GM21515 (cell line): Measurements from ENCODE around the gene OXER1.

Experiments
- ATAC-seq: cut with Tn5 transposase; IDR thresholded peaks from one replicate; pipeline ENCODE4 v1.9.1; 2021; ENCODE audit not compliant: unreplicated experiment

Gene OXER1

DNA sequence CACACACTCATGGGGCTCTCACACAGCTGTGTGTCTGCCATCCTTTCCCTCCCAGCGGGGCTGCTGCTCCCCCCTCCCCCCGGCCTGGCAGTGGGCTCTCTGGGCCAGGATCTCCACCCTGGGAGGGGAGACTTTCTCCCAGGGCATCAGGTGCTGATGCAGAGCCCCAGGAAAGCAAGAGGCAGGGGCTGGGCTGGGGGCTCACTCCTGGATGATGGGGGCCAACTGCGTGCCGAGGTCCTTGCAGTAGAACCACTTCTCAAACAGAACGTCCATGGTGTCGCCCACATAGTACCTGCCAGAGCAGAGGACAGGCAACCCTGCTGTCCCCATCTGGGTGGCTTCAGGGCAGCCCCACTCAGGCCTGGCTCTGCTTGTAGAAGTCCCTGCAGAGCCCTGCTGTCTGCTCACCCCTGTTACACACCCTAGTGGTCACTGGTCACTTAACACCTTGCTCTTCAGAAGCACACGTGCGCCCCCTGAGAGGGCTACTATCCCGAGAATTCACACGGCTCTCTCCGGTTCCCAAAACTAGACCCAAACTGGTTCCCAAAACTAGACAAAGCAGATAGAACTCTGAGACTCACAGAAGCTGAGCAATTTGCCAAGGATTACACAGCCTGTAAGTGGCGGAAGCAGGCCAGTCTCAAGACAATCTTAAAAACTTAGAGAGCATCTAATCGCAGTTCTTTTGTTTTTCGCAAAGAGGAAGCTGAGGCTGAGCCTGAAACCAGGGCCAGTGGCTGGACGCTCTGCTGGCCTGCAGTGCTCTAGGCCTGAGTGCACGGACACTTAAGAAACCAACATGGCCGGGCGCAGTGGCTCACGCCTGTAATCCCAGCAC, 6.6 kb upstream of the OXER1 start:
- no peak for ATAC-seq

DNA sequence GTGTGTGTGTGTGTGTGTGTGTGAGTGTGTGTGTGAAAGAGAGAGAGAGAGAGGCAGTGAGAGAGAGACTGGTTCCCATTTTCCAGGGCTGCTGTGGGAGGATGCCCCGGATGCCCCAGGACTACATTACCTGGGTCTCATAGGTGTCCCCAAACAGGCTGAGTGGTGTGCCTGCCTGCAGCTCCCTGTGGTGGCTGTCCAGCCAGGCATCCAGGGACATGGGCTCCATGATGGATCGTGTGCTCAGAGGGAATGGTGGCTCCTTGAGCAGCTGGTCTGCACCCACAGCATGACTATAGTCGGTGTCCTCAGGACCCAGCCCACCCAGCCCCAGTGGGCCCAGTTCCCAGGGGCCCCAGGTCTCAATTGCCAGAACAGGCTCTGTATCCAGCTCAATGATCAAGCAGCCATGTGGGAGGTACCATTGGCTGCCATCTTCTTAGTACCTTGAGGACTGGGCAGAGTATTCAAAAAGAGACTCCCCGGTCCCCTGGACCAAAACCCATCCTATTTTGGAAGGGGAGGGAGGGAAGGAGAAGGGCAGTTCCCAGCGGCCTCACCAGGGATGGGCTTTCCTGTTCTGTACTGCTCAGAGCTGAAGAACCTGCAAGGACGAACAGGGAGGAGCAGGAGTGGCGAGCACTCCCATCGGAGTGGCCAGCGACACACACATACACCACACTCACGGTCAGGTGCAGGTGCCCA, 5.8 kb upstream of the OXER1 start:
- ATAC-seq: no peak

DNA sequence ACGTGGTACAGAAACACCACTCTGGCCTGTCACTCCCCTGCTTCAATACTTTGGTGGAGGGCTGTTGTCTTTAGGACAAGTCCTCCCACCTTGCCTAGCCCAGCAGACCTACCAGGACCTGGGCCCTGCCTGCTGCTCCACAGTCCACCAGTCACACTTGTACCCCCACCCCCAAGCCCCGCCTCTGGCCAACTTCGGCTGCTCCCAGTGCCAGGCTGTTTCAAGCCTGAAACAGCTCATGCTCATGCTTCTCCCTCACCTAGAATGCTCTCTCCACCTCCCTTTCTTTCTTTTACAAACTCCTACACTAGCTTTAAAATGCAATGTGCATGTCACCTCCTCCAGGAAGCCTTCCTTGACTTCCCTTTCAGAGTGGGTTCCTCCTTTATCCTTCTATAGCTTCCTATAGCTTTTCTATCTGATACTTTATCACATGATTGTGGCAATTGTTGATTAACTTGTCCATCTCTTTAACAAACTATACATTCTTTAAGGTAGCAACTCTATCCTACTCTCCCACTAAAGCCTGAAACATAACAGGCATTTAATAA, 4.8 kb upstream of the OXER1 start:
- ATAC-seq: no peak

DNA sequence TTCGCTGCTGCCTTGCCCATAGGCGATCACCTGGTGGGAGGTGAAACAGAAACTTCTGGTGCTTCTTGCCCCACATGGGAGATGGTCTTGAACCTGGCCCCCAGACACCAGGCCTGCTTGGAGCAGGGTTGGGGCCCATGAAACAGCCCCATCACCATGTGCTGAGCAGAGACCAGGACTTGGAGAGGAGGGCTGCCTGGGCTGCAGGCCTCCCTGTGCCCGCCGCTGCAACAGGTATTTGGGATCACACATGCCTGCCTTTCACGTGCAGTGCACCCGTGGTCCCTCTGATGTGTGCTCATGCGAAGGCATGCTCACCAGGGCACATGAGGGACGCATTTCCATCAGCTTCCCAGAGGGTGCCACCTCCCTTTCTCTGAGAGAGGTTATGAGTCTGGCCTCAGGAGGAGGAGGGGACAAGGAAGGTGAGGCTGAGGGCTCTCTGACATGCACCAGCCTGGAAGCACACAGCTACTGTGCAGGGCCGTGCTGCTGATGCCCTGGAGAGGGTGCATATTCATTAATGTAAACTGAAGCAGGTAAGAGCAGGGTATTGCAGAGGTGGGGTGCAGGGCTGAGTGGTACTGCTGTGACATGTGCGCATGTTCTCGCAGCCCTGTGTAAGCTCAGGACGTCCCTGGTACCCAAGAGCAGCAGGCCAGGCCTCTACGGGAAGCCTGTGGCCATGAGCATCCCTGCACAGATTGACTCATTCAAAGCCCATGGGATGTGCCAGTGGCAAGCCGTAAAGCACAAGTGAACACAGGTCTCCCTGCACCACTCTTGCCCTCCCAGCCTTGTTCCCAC, 4.2 kb upstream of the OXER1 start:
- no peak for ATAC-seq

DNA sequence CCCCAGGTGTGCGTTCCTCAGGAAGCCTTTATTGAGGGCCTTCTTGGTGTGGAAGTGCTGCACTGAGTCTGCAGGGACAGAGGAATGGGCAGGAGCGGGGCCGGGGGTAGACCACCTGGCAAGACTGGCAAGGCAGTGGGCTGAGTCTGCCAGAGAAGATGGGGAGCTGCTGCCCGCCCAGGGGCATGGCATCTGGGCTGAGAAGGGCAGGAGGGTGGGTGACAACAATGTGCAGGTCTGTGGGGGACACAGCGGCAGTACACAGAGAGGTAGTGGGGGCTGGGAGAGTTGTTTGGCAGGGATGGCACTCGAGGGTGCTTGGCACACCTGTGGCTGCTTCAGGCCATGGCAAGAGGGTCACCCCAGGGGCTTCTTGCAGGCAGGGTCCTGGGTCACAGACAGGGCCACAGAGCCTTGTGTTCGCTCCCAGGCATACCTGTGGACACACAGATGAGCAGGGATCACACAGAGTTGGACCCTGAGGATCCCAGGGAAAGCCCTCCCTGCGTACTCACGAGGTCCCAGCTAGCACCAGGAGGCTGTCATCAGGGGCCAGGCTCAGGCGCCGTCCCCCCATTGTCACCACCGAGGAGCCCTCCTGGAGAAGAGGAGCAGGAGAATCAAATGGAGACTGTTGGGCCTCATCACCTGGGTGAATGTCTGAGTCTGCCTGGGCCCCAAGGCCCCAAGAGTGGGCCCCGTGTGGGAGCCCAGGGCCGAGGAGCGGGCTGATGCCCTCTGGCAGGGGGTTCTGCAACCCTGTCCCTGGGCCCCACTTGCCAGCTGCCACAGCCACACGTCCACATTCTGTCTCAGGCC, 3.4 kb upstream of the OXER1 start:
- ATAC-seq: no peak

DNA sequence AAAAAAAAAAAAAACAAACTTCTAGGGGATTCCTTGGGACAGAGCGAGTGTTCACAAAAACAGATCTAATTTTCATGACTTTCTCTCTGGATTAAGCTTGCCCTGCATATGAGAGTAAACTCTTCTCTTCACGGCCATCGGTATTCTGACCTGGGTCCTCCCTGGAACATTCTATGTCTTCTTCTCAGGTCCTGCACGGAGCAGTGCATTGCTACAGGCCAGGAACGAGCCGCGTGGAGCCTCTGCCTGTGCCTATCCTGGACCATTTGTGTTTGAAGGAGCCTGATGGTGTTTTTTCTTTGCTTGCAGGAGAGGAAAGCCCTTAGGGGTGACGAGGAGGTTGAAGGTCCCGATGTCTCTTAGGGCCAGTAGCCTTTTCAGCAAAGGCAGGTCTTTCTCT, 1.8 kb upstream of the OXER1 start:
- ATAC-seq: no peak

DNA sequence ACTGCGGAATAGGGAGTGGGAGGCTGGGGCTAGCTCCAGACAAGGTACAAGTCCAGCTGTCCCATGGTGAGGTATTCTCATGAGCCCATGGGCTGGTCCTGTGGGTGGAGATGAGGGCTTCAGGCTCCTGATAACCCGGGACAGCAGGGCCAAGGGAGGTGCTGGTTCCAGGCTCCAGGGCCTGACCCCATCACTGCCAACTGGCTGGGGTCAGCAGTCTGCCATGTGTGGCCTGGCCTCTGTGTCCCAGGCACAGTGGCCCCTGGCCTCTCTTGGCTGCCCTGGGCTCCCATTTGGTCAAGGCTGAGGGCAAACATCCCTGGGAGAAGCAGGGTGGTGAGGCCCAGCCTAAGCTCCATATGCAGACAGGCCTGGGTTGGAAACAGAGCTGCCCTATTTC, 966 bp upstream of the OXER1 start:
- ATAC-seq: no peak

DNA sequence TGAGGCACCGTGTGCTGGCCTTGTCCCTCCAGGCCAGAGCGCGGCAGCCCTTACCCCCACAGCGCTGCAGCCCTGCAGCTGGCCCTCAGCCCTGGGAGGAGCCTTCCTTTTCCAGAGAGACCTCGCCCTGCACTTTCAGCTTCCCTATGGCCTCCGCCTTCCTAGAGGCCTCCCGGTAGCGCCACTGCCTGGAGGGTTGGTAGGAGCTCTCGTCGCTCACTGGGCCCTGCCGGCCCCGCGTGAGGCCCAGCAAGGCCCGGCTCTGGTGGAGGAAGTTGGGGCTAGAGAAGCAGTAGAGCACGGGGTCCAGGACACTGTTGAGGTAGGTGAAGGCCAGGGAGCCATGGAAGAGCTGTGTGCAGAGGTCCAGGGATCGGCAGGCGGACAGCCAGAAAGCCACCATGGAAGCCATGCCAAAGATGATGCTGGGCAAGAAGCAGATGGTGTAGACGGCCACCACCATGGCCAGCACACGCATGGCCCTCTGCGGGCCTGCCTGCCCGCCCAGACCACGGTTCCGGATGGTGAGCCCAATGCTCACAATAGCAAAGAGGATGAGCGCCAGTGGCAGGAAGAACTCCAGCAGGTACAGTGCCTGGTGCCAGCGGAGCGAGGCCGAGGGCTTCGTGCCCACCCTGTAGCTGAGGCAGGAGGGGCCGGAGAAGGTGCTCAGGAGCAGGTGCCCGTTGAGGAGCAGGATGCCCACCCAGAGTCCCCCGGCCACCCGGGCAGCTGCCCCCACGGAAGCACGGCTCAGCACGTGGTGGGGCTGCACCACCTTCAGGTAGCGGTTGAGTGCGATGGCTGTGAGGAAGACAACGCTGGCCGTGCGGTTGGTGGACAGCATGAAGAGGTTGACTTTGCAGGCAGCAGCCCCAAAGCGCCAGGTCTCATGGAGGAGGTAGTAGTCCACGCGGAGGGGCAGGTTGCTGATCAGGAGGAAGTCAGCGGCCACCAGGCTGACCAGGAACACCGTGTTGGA, 821 bp downstream of the OXER1 start:
- ATAC-seq: no peak

DNA sequence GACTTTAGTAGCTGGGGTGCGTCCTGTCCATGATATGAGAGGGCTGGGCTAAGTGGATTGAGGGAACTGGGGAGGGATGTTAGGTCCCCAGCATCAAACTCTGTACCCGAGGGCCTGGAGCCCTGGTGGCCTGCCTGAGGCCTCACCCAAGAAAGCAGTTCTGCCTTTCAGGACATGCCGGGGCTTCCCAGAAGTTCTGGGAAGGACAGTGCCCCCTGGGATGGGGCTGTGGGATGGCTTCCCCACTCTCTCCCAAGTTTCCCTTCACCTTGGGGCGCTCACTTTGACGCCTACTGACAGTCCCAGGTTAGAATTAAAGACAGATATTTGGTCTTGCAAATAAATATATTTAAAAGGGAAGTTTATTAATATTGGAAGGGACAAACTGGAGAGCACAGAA, 1.8 kb downstream of the OXER1 start:
- ATAC-seq: no peak

DNA sequence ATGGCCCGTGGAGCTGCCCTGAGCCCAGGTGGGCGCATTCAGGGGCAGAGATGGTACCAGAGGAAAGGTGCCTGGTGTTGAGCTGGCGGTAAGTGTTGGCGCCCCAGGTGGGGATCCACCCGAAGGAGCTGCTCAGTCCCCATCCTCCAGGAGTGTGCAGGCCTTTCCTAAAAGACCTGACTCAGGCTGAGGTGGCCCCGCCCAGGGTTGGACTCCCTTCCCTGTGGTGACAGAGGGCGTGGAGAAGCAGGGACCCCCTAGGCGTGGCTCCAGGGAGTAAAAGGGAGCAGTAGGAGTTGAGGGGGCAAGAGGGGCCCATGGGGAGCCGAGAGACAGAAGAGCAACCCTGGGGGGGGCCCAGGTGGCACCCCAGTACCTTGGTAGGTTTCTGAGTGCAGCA, 2.4 kb downstream of the OXER1 start:
- ATAC-seq: no peak

DNA sequence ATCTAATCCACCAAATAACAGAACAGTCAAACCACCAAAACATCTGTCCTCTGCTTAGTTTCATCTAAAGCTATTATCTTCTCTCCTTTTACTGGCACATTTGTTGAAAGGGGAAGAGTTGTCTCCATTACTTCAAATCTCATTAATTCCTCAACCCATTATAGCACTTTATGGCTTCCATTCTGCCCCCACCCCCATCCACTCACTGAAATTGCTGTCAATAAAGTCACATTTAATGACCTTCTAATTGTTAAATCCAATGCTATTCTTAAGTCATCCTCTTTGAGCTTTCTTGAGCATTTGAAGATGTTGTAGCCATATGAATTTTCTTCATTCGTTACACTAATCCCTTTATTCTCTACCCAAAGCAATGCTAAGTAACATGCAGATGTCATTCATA, 5.2 kb downstream of the OXER1 start:
- no peak for ATAC-seq

DNA sequence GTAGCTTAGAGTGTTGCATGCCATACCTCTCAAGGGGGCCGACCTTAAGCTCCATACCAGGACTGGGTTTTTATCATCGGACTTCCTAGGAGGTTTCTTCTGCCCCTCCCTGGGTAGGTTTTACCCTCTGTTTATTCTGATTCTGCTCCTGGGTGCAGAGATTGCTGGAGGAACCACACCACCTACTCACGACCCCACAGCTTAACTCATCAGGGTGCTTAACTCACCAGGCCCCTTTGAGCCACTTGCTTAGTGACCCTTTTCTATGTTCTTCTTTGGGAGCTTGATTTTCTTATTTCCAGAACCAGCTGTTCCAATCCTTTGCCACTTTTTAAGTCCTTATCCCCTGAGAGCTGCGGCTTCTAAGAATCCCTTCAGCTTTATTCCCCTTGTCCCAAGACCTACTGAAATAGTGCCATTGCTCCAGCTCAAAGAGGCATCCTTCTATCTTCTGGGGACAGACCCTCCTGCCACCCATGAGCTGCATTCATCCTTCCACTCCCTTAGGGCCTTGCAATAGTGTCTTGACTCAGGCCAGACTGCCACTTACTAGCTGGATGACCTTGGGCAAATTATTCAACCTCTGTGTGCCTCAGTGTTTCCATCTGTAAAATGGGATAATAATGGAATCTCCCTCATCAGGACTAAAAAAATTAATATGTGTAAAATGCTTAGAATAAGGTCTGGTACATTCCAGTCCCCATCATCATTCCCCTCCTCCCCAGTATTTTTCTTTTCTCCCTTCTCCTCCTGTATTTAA, 5.8 kb downstream of the OXER1 start:
- ATAC-seq: no peak

DNA sequence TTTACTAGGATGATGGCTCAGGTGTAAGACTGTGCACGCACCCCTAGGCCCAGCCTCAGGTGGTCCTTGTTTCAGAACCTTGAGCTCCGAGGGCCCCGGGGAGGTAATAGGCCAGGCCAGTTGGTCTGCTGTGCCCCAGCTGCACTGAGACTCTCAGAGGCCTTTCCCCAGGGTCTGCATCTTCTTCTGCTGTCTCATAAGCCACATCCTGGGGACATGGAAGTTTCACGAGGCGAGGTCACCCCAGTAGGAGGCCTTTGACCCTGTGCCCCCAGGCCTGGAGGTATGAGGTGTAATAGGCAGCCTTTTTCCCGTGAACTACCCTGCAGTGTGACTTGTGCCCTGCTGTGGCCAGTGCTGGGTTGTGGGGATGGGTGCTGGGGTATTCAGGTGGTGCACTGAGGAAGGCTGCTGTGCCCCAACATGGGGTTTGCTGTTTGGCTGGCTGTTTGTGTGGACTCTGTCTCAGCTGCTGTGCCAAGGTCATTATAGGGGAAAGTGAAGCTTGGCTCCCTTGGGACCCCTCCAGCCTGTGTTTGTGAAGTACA, 6.9 kb downstream of the OXER1 start:
- no peak for ATAC-seq

DNA sequence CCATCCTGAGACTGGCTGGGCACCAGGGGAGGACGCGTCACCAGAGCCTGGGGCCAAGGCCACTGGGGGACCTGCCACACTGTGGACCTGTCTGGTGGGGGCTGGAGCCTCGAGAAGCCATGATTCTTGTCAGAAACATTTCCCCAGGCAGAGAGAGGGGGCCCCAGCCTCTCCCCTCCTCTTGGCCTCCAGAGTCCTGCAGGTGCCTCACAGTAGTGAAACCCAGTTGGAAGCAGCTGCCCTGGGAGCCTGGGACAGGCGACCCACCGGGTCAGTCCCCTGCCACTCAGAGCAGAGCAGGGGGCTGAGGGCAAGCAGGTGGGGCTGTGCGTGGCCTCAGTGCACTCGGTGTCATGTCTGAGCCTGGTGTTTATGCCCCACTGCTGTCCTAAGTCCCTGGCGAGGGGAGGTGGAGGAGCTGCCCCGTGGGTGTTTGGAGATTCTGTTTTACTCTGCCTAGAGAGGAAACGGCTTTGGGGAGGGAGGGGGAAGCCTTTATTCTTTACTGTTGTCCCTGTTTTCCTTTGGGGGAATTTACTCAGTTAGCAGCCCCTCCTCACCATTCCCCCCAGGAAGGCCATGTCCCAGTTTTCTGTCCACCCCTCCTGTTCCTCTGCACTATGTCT, 7.7 kb downstream of the OXER1 start:
- no peak for ATAC-seq

DNA sequence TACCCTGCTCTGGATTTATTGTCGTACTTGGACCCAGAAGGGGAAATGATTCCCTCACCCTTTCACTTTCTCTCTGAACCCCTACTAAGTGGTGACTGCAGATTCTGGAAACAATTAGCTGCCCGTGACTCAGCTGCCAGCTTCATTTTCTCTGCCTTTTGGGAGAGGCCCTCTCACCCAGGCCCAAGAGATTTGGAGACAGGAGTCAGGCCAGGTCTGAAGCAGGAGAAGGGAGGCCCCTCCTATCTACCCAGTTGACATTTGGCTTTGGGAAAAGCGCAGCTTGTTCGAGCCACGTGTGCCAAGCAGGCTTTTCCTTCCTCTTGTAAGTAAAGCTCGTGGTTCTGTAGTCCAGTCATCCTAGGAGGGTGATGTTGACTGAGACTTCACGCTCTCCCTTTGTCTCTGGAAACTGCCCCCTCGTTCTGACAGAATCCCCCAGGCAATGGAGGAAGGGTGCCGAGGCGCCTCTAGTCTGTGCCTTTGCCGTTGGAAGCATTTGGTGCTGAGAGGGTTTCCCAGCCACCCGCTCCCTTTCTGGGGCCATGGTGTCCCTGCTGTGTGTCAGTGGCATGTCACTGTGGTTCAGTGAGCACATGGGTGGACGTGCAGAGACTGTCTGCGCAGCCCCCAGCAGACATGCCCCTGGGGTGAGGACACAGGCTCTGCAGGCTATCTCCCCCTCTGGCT, 8.6 kb downstream of the OXER1 start:
- no peak for ATAC-seq

DNA sequence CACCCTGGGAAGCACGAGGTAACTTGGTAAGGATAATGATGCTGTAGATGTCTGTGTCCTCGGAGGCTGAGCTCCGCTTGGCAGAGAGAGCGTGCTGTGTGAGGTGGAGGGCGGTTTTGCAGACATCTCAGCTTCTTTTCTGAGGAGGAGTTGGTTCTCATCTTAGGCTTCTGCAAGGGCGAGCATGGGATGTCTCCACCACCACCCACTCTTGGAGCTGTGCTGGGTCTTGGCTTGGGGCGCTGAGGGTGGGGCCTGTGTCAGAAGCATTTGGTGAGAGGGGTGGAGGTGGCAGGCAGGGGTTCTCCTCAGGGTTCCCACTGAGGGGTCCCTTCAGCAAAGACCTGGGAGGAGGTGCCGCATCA, 9.2 kb downstream of the OXER1 start:
- no peak for ATAC-seq

DNA sequence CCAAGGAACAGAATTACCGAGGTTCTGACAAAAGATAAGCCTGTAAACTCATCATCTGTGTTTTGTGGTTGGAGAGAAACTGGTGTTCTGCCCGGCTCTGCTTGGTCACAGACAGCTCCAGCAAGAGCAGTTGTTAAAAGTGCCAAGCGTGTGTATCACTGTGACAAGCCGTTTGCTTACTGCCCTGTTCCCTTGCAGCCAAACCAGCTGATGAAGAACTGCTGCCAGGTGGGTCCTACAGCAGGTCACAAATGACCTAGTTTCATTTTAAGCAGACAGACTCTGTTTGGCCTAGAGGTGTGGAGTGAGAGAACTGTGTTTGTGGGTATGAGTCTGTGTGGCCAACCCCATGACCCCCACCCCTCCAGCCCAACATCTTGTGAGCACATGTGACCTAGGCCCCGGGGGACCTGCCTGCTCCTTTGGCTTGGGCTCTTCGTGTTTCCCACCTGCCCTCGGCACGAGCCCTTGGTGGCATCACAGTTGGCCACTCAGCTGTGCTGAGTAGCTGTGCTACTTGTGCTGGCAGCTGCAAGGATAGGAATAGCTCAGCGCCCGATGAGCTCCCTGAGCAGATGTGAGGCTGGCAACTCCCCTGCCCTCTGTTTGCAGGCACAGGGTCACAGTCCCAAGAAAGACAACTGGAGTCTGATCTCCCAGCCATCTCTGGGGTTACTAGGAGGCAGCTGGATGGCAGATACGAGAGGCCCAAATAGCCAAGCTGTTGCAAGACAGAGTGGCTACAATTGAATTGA, 9.7 kb downstream of the OXER1 start:
- no peak for ATAC-seq
